GM21447 (cell line): Measurements from ENCODE around the gene DLEC1.
A peak's percentile ranks its signal among the peaks of the same experiment; 100 is the strongest.

ENCODE experiments used
- ATAC-seq: cut with Tn5 transposase; IDR thresholded peaks from one replicate; pipeline ENCODE4 v1.9.1; 2021; ENCODE audit not compliant: unreplicated experiment

The DLEC1 gene

GRCh38 chr3:38107911-38108648, 69.1 kb downstream of the DLEC1 start:
- no peak for ATAC-seq

GRCh38 chr3:38108649-38109579, 69.9 kb downstream of the DLEC1 start:
- ATAC-seq: no peak

- ATAC-seq: no peak
Observed at GRCh38 chr3:38109580-38110313, 70.7 kb downstream of the DLEC1 start.

GRCh38 chr3:38110314-38111050, 71.5 kb downstream of the DLEC1 start:
- ATAC-seq: no peak

- ATAC-seq: no peak
Observed at GRCh38 chr3:38111201-38111600, 72.2 kb downstream of the DLEC1 start.

- no peak for ATAC-seq
Observed at GRCh38 chr3:38111696-38112377, 72.8 kb downstream of the DLEC1 start.

- no peak for ATAC-seq
Observed at GRCh38 chr3:38112378-38112761, 73.4 kb downstream of the DLEC1 start.

GRCh38 chr3:38114052-38114874, 75.3 kb downstream of the DLEC1 start:
- no peak for ATAC-seq

GRCh38 chr3:38114875-38115644, 76.1 kb downstream of the DLEC1 start:
- ATAC-seq: no peak

- no peak for ATAC-seq
Observed at GRCh38 chr3:38115645-38116427, 76.8 kb downstream of the DLEC1 start.

- no peak for ATAC-seq
Observed at GRCh38 chr3:38116471-38117162, 77.6 kb downstream of the DLEC1 start.

GRCh38 chr3:38117163-38117716, 78.2 kb downstream of the DLEC1 start:
- no peak for ATAC-seq

GRCh38 chr3:38117748-38118420, 78.9 kb downstream of the DLEC1 start:
- peak; percentile 75 for ATAC-seq

- ATAC-seq: no peak
Observed at GRCh38 chr3:38118421-38119247, 79.6 kb downstream of the DLEC1 start.

- no peak for ATAC-seq
Observed at GRCh38 chr3:38119248-38119544, 80.2 kb downstream of the DLEC1 start.
